Renal cortex interstitium (tissue), 15 donors: Measurements from ENCODE around the gene LTV1. TPM values are rescaled to one million over a fixed set of nuclear protein-coding genes. Genes with fewer than 3 reads are reported as not detected.
"Not testable (repeated sequence)": the region's sequence is repeated elsewhere in the genome, so short reads cannot be mapped to it uniquely, and the experiment has no call there.

Source experiments
- DNase-seq, 11 donors: peaks; one replicate each; pipeline ENCODE4 v3.0.0-alpha.2; 2013; ENCODE audit warnings: low read depth in 9 of 11, low spot score in 4 of 11; ENCODE audit errors: extremely low read depth in 1 of 11
- long read RNA-seq, 16 experiments: transcript quantifications; one replicate each; lab custom pipeline, GENCODE V29; 2026
- polyA plus RNA-seq, 3 donors: library from polyadenylated mRNA; unstranded; fragments of 120-200 nt; gene quantifications; one replicate each; pipeline ENCODE4 v1.2.1, GENCODE V29; 2013; ENCODE audit not compliant: insufficient read length in 3 of 3

Gene LTV1
- polyA plus RNA-seq, result 10 to 100 TPM; 34.4 to 46.4 (median 38.9) TPM
- long read RNA-seq, donor 1, partial matches to known transcripts, result 0 of 3 reads
- long read RNA-seq, donor 1, other reads (novel, unspliced or antisense), result 0 of 3 reads
- long read RNA-seq, donor 2, result 0 reads
- long read RNA-seq, donor 3, transcript LTV1-201 (11 exons, 1,847 nt), result major isoform, 7 of 7 reads
- long read RNA-seq, donor 3, partial matches to known transcripts, result 0 of 7 reads
- long read RNA-seq, donor 3, other reads (novel, unspliced or antisense), result 0 of 7 reads
- long read RNA-seq, donor 4, partial matches to known transcripts, result 0 of 3 reads
- long read RNA-seq, donor 4, other reads (novel, unspliced or antisense), result 0 of 3 reads
- long read RNA-seq, donor 5, result 0 reads
- long read RNA-seq, donor 6, partial matches to known transcripts, result 0 of 1 reads
- long read RNA-seq, donor 6, other reads (novel, unspliced or antisense), result 0 of 1 reads
- long read RNA-seq, donor 7, transcript LTV1-201 (11 exons, 1,847 nt), result major isoform, 5 of 10 reads
- long read RNA-seq, donor 7, partial matches to known transcripts, result 5 of 10 reads
- long read RNA-seq, donor 7, other reads (novel, unspliced or antisense), result 0 of 10 reads
- long read RNA-seq, donor 8, result 0 reads
- long read RNA-seq, donor 9, transcript LTV1-201 (11 exons, 1,847 nt), result major isoform, 6 of 6 reads
- long read RNA-seq, donor 9, partial matches to known transcripts, result 0 of 6 reads
- long read RNA-seq, donor 9, other reads (novel, unspliced or antisense), result 0 of 6 reads
- long read RNA-seq, donor 10, result 0 reads
- long read RNA-seq, donor 11, partial matches to known transcripts, result 0 of 1 reads
- long read RNA-seq, donor 11, other reads (novel, unspliced or antisense), result 0 of 1 reads
- long read RNA-seq, donor 12, partial matches to known transcripts, result 7 of 9 reads
- long read RNA-seq, donor 12, other reads (novel, unspliced or antisense), result 0 of 9 reads
- long read RNA-seq, donor 13, result 0 reads
- long read RNA-seq, donor 14, partial matches to known transcripts, result 0 of 2 reads
- long read RNA-seq, donor 14, other reads (novel, unspliced or antisense), result 0 of 2 reads
- long read RNA-seq, donor 15, partial matches to known transcripts, result 0 of 1 reads
- long read RNA-seq, donor 15, other reads (novel, unspliced or antisense), result 0 of 1 reads
- long read RNA-seq, donor 16, transcript LTV1-201 (11 exons, 1,847 nt), result major isoform, 16 of 16 reads
- long read RNA-seq, donor 16, partial matches to known transcripts, result 0 of 16 reads
- long read RNA-seq, donor 16, other reads (novel, unspliced or antisense), result 0 of 16 reads

DNA sequence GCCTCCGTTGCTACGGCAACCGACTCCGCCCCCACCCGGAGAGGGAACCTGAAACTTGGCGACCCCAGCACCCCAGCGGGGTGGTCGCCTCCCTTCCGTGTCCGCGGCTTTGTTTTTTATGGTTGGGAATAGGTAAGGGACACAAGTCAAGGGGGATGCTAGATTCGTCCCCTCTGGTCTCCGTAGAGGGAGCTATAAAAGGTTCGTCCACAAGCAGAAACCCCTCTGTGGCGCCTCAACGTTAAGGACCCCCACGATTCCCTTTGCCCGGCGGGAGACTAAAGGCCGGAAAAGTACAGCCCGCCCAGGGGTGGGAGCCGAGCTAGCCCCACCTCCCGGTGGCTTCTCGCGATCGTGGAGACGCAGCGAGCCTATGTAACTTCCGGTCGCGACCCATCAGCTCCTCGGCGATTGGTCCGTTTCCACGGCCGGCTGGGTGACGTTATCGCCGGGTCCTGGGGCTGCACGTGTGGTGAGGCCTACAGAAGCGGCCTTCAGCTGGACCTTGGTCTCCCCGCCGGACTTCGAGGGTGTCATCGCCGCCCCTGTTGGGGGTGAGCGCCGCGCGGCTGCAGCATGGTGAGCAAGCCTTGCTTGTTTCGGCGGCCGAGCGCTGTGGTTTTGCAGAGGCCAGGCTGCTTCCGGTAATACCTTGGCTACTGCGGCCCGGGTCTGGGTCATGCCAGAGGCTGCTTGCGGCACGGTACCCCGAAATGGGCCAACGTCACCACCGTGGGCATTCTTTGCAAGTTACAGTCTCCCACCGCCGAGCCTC, at the start of gene LTV1:
Gene LTV1 (plus strand): TSS at position 437 of the 775 bp plus-strand sequence. CDS start 140 bp downstream, at position 577.
- peak; percentile 91 to 97 (median 96) for DNase-seq

GRCh38 chr6:143796551-143796950, 46.6 kb upstream of the LTV1 start:
- DNase-seq, result not testable (repeated sequence)

DNA sequence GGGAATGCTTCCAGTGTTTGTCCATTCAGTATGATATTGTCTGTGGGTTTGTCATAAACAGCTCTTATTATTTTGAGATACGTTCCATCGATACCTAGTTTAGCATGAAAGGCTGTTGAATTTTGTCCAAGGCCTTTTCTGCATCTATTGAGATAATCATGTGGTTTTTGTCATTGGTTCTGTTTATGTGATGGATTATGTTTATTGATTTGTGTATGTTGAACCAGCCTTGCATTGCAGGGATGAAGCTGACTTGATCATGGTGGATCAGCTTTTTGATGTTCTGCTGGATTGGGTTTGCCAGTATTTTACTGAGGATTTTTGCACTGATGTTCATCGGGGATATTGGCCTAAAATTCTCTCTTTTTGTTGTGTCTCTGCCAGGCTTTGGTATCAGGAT, 44.7 kb upstream of the LTV1 start:
- not testable (repeated sequence) for DNase-seq

GRCh38 chr6:143802833-143803565, 40.1 kb upstream of the LTV1 start:
- no peak for DNase-seq

- DNase-seq, result no peak
Measured at GRCh38 chr6:143803769-143804568, 39.2 kb upstream of the LTV1 start.

DNA sequence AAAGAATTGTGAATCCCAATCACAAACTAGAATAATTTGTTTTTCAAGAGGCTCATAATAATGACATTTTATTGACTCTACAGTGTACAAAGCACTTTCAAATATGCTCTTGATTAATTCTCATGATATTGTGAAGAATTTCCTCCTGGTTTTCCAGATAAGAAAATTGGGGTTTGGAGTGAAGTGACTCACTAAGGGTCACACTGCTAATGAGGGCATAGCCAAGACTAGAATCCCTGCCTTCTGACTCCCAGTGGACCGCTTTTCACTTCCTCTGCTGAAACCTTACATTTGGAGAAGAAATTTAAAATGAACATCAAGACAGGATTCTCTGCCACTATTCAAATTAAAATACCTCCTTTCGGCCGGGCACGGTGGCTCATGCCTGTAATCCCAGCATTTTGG, 38.3 kb upstream of the LTV1 start:
- DNase-seq, result no peak

DNA sequence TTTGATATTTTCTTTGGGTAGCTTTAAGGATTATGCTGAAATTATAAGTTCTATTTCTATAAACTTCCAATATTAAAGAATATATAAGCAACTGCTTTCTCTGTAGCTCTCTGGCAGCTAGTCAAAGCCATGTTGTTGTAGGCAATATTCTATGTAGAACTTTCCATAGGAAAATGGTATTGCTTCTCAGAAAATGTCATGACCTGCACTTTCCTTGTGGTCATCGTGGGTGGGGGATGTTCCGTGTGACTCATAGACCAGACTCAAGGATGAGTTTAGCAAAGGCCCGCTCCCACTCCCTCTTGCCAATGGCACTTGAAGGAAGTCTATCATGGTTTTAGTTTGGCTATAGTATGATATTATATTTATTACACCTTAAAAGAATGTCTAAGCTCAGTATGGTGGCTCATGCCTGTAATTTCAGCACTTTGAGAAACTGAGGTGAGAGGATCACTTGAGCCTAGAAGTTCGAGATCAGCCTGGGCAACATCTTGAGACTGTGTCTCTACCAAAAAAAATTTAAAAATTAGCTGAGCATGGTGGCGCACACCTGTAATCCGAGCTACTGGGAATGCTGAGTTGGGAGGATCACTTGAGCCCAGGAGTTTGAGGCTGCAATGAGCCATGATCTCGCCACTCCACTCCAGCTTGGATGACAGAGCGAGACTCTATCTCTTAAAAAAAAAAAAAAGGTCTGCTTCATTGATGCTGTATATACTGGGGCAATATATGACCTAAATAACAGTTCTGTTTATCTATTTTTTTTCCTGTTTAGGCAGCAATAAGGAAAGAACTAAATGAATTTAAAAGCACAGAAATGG, 36.6 kb upstream of the LTV1 start:
- no peak for DNase-seq

DNA sequence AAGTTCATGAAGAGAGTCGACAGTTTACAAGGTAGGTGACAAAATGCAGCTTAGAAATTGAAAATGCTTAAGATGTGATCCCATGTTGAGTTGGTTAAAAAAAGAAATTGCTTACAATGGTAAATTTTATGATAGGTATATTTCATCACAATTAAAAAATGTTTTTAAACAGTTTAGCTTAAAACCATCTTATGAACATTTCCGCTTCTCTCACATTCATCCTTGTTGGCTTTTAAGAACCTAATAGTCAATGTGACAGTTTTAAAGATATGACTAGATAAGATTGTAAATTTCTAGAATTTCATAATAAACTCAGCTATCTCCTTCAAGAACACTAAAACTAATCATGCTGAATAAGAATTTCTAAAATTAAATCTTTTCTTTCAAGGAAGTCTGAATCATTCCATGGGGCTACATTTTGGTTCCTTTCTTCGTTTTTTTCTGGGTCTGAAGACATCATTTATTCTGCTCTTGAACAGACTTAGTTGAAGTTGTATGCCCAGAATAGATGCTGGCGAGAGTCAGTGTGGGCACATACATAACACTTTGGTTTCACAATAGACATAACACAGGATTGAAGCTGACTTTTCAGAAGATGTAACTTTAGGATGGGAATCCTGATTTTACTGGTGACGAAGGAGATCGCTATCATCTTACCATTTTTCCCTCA, 35.9 kb upstream of the LTV1 start:
- DNase-seq, result no peak

DNA sequence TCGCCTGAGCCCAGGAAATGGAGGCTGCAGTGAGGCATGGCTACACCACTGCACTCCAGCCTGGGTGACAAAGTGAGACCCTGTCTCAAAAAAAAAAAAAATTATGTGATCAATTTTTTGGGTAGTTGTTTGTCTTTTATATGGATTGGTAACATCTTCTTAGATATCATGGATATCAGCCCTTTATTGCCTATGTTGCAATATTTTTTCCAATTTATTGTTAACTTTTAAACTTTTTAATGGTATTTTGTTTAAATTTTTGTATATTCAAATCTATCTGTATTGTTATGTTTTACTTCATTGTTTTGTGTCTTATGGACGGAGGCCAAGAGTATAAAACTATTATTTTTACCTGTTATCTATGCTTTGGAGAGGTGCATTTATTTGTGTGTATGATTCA, 32.4 kb upstream of the LTV1 start:
- no peak for DNase-seq

DNA sequence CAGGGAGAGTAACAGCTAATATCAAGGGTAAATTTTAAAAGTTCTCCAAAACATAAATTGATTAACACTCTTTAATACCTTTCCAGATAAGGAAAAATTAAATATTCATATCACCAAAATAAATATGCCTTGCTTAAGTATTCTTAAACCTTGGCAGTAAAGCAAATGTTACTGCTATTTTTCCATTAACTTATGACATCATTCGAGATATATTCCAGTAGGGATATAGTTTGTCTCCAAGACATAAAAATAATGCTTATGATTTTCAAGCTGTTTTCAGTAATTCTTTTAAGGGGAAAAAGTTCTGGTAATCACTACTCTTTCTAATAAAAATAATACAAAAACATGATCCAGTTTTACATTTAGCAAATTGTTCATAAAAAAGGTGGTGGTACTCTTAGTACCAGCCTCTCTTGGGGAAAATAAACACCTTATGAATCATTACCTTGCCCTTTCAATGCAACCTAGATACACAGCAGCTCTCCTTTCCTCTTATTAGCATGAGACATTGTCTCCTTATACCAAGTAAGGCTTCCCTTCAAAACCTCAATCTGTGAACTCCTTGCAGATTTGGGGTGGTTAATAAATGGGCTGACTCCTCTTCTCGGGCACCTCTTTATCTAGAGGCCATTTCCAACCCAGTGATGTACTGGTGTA, 31.5 kb upstream of the LTV1 start:
- no peak for DNase-seq

DNA sequence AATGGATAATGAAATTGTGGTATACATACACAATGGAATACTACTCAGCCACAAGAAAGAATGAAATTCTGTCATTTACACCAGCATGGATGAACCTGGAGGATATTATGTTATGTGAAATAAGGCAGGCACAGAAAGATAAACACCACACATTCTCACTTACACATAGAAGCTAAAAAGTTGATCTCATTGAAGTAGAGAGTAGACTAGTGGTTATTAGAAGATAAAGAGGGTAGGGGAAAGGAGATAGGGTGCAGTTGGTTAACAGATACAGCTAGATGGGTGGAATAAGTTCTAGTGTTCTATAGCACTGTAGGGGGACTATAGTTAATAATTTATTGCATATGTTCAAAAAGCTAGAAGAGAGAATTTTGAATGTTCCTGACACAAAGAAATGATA, 25.5 kb upstream of the LTV1 start:
- DNase-seq, result no peak

GRCh38 chr6:143821359-143821758, 21.8 kb upstream of the LTV1 start:
- no peak for DNase-seq

GRCh38 chr6:143822584-143823024, 20.5 kb upstream of the LTV1 start:
- no peak for DNase-seq

- DNase-seq, result no peak
Measured at GRCh38 chr6:143823548-143823947, 19.6 kb upstream of the LTV1 start.

- DNase-seq, result no peak
Measured at GRCh38 chr6:143828572-143828971, 14.6 kb upstream of the LTV1 start.
